GM21576 (cell line): Measurements from ENCODE around the gene PLEKHA5.

Experiments used
- ATAC-seq: cut with Tn5 transposase; IDR thresholded peaks from one replicate; pipeline ENCODE4 v1.9.1; 2021; ENCODE audit warnings: mild to moderate bottlenecking, moderate library complexity; ENCODE audit not compliant: unreplicated experiment

The PLEKHA5 gene

GRCh38 chr12:19127270-19127669 is 2.3 kb upstream of the PLEKHA5 start:
- ATAC-seq: no peak

GRCh38 chr12:19128485-19128884 is 1.0 kb upstream of the PLEKHA5 start:
- no peak for ATAC-seq

GRCh38 chr12:19129122-19129485 is 429 bp upstream of the PLEKHA5 start:
- ATAC-seq: no peak

- ATAC-seq: peak; percentile 21
Measured at GRCh38 chr12:19130224-19131024, 891 bp downstream of the PLEKHA5 start.

GRCh38 chr12:19131025-19131444 is 1.5 kb downstream of the PLEKHA5 start:
- ATAC-seq: no peak

GRCh38 chr12:19138551-19138950 is 9.0 kb downstream of the PLEKHA5 start:
- ATAC-seq: no peak

GRCh38 chr12:19138956-19139355 is 9.4 kb downstream of the PLEKHA5 start:
- ATAC-seq: no peak

- no peak for ATAC-seq
Measured at GRCh38 chr12:19139615-19140194, 10.2 kb downstream of the PLEKHA5 start.

- ATAC-seq: no peak
Measured at GRCh38 chr12:19140381-19141236, 11.1 kb downstream of the PLEKHA5 start.

- no peak for ATAC-seq
Measured at GRCh38 chr12:19142499-19142898, 13.0 kb downstream of the PLEKHA5 start.

GRCh38 chr12:19144287-19144686 is 14.8 kb downstream of the PLEKHA5 start:
- no peak for ATAC-seq

- no peak for ATAC-seq
Measured at GRCh38 chr12:19144985-19145384, 15.5 kb downstream of the PLEKHA5 start.

GRCh38 chr12:19148860-19149259 is 19.3 kb downstream of the PLEKHA5 start:
- no peak for ATAC-seq

GRCh38 chr12:19150273-19150900 is 20.9 kb downstream of the PLEKHA5 start:
- no peak for ATAC-seq

- no peak for ATAC-seq
Measured at GRCh38 chr12:19151298-19151697, 21.8 kb downstream of the PLEKHA5 start.

- ATAC-seq: no peak
Measured at GRCh38 chr12:19153396-19153795, 23.9 kb downstream of the PLEKHA5 start.

- no peak for ATAC-seq
Measured at GRCh38 chr12:19154686-19155085, 25.2 kb downstream of the PLEKHA5 start.

GRCh38 chr12:19155981-19156734 is 26.6 kb downstream of the PLEKHA5 start:
- no peak for ATAC-seq

GRCh38 chr12:19158923-19159322 is 29.4 kb downstream of the PLEKHA5 start:
- ATAC-seq: no peak

- ATAC-seq: no peak
Measured at GRCh38 chr12:19161216-19161615, 31.7 kb downstream of the PLEKHA5 start.
